ENCODE data around the gene FBLN2. TPM values are rescaled to one million over a fixed set of nuclear protein-coding genes. Genes with fewer than 3 reads are reported as not detected.

The FBLN2 gene
- total RNA-seq, 1 experiment from 2014 or later, result 0.39 TPM

GRCh38 chr3:13566769-13567310 is 17.9 kb downstream of the FBLN2 start (continued):
- TF ChIP-seq JUND (IDR thresholded peaks at IDR 0.05), result no peak
- no peak for TF ChIP-seq POLR2AphosphoS5 (IDR thresholded peaks at IDR 0.05; ENCODE audit: low read depth, low read length)

- DNase-seq (ENCODE audit: low read depth, low spot score) (no peak), ATAC-seq (no peak)
- Histone ChIP-seq H3K9me3 (ENCODE audit: control insufficient read depth in 1 of 2, insufficient read depth in 1 of 2, low read depth in 1 of 2, low read length in 2 of 2) (no peaks in the 10 kb centered on the region), H3K27me3 (ENCODE audit: insufficient read depth, low read length) (no peaks in the 10 kb centered on the region), H2AFZ (ENCODE audit: low read depth, low read length, poor library complexity, severe bottlenecking) (no peak overlapping the region), H3K36me3 (ENCODE audit: control insufficient read depth in 1 of 2, insufficient read depth in 2 of 2, low read length in 2 of 2) (no peaks in the 10 kb centered on the region), H3K27ac (ENCODE audit: low read depth, low read length) (no peak overlapping the region), H3K4me1 (ENCODE audit: control insufficient read depth in 1 of 2, insufficient read depth in 2 of 2, low read length in 2 of 2) (peaks cover 0 to 7% of the 10 kb centered on the region in 2 experiments; a peak in 1 of 4 replicates), H3K9ac (ENCODE audit: low read length) (no peak overlapping the region), H3K4me2 (ENCODE audit: low read length) (no peak overlapping the region), H4K20me1 (ENCODE audit: insufficient read depth) (no peaks in the 10 kb centered on the region), H3K79me2 (ENCODE audit: insufficient read depth, low read length) (no peaks in the 10 kb centered on the region), H3K4me3 (replicated peaks in 1 of 2; ENCODE audit: low read depth in 1 of 2, low read length in 2 of 2) (no peak overlapping the region), H3K9me2 (ENCODE audit: insufficient read depth) (no peaks in the 10 kb centered on the region)
- CTCF ChIA-PET, result no interaction called here
- POLR2A ChIA-PET, result no interaction called here
- no TSS peak for BruUV-seq (replicated peaks)
- no peak for TF ChIP-seq MAX (IDR thresholded peaks at IDR 0.05)
- TF ChIP-seq SP1 (IDR thresholded peaks at IDR 0.05; ENCODE audit: low read depth), result no peak
- no peak for TF ChIP-seq JUND (IDR thresholded peaks at IDR 0.05)
- TF ChIP-seq ATF3 (IDR thresholded peaks at IDR 0.05), result no peak
- no peak for TF ChIP-seq SRF (IDR thresholded peaks at IDR 0.05; ENCODE audit: low read depth)
- no peak for TF ChIP-seq REST (IDR thresholded peaks at IDR 0.05; ENCODE audit: low read depth)
- TF ChIP-seq RAD21 (IDR thresholded peaks at IDR 0.05; ENCODE audit: low read depth), result no peak
- TF ChIP-seq POLR2AphosphoS5 (IDR thresholded peaks at IDR 0.05; ENCODE audit: low read depth, low read length), result no peak
- TF ChIP-seq FOSL1 (IDR thresholded peaks at IDR 0.05; ENCODE audit: low read depth), result no peak
- TF ChIP-seq CEBPB (IDR thresholded peaks at IDR 0.05; ENCODE audit: low read depth), result no peak
- intact Hi-C loops (cut with micrococcal nuclease), result no loop called here
- RAD21 ChIA-PET (ENCODE audit: low non-redundant PET in 1 of 2, low total read pairs in 2 of 2, uncharacterized antibody in 2 of 2, unreplicated experiment in 2 of 2), result no interaction called here
Observed at GRCh38 chr3:13567684-13568514, 19.0 kb downstream of the FBLN2 start.

All from HCT116 (cell line).